BLaER1 treated with 17β-estradiol and CSF1 and Interleukin-3, amounts not matched to agents 10 nM and 100 nM (cell line): Measurements from ENCODE around the gene TRIML2.
"Not testable (repeated sequence)": the region's sequence is repeated elsewhere in the genome, so short reads cannot be mapped to it uniquely, and the experiment has no call there.

Source experiments
- H3K27ac ChIP-seq, 11 experiments: shearing (Covaris generic); formaldehyde crosslinking; 2 replicates each; pipeline ENCODE4 v1.8.1; 2022
- H3K27me3 ChIP-seq, 11 experiments: shearing (Covaris generic); formaldehyde crosslinking; 2 replicates each; pipeline ENCODE4 v1.8.1; 2022
- H3K36me3 ChIP-seq, 11 experiments: shearing (Covaris generic); formaldehyde crosslinking; 2 replicates each; pipeline ENCODE4 v1.8.1; 2022
- H3K4me1 ChIP-seq, 10 experiments: shearing (Covaris generic); formaldehyde crosslinking; 2 replicates each; pipeline ENCODE4 v1.8.1; 2022
- H3K4me2 ChIP-seq, 11 experiments: shearing (Covaris generic); formaldehyde crosslinking; 2 replicates each; pipeline ENCODE4 v1.8.1; 2022
- H3K4me3 ChIP-seq, 10 experiments: shearing (Covaris generic); formaldehyde crosslinking; 2 replicates each; pipeline ENCODE4 v1.8.1; 2022
- H3K9ac ChIP-seq, 11 experiments: shearing (Covaris generic); formaldehyde crosslinking; 2 replicates each; pipeline ENCODE4 v1.8.1; 2022
- H3K9me3 ChIP-seq, 11 experiments: shearing (Covaris generic); formaldehyde crosslinking; replicated peaks in 1 of 11; 2 replicates each; pipeline ENCODE4 v1.8.1; 2022
- H4K20me1 ChIP-seq, 11 experiments: shearing (Covaris generic); formaldehyde crosslinking; 2 replicates each; pipeline ENCODE4 v1.8.1; 2022
- Cebpa-rat ChIP-seq, 11 experiments: shearing (Covaris generic); IDR thresholded peaks; 2 replicates each; pipeline ENCODE4 v1.8.1; 2022

The TRIML2 gene

GRCh38 chr4:188061083-188061482 lies 48.3 kb downstream of the TRIML2 start:
- H3K27me3 ChIP-seq, result no peaks in the 10 kb centered on the region
- TF ChIP-seq Cebpa-rat (IDR thresholded peaks at IDR 0.05), result no peak
- H4K20me1 ChIP-seq, result no peaks in the 10 kb centered on the region
- H3K9ac ChIP-seq, result no peak overlapping the region
- no peak overlapping the region for H3K4me3 ChIP-seq
- H3K27ac ChIP-seq, result no peak overlapping the region
- H3K4me1 ChIP-seq, result no peaks in the 10 kb centered on the region
- H3K9me3 ChIP-seq, result 0 out of 22 replicates have a peak, but pooled peaks cover 0 to 3% (median 0%) of the 10 kb centered on the region in 11 experiments
- H3K36me3 ChIP-seq, result no peaks in the 10 kb centered on the region
- H3K4me2 ChIP-seq, result no peak overlapping the region

- no peak overlapping the region for H3K9ac ChIP-seq
- H3K27me3 ChIP-seq, result no peaks in the 10 kb centered on the region
- no peaks in the 10 kb centered on the region for H3K4me1 ChIP-seq
- H4K20me1 ChIP-seq, result no peaks in the 10 kb centered on the region
- H3K9me3 ChIP-seq, result no peaks in the 10 kb centered on the region
- no peak overlapping the region for H3K4me3 ChIP-seq
- no peak overlapping the region for H3K4me2 ChIP-seq
- TF ChIP-seq Cebpa-rat (IDR thresholded peaks at IDR 0.05), result no peak
- no peak overlapping the region for H3K27ac ChIP-seq
- H3K36me3 ChIP-seq, result no peaks in the 10 kb centered on the region
Observed at GRCh38 chr4:188053302-188053701, 56.1 kb downstream of the TRIML2 start.

GRCh38 chr4:188046657-188047056 lies 62.7 kb downstream of the TRIML2 start:
- Histone ChIP-seq H3K36me3 (no peaks in the 10 kb centered on the region), H3K4me3 (no peak overlapping the region), H3K4me2 (no peak overlapping the region), H3K9me3 (peaks cover 3 to 10% (median 6%) of the 10 kb centered on the region in 11 experiments; a peak in 13 of 22 replicates), H3K9ac (no peak overlapping the region), H3K4me1 (no peaks in the 10 kb centered on the region), H4K20me1 (no peaks in the 10 kb centered on the region), H3K27me3 (no peaks in the 10 kb centered on the region), H3K27ac (no peak overlapping the region)
- TF ChIP-seq Cebpa-rat (IDR thresholded peaks at IDR 0.05), result no peak

GRCh38 chr4:188045461-188045860 lies 63.9 kb downstream of the TRIML2 start:
- not testable (repeated sequence) for H3K4me3 ChIP-seq, H3K27ac ChIP-seq, H3K36me3 ChIP-seq, H3K27me3 ChIP-seq, H3K4me2 ChIP-seq, H3K9ac ChIP-seq, H4K20me1 ChIP-seq, H3K4me1 ChIP-seq
- H3K9me3 ChIP-seq, result peaks cover 4 to 20% (median 12%) of the 10 kb centered on the region in 11 experiments; a peak in 13 of 22 replicates

- no peaks in the 10 kb centered on the region for H3K4me1 ChIP-seq
- H3K27ac ChIP-seq, result no peak overlapping the region
- H3K4me3 ChIP-seq, result no peak overlapping the region
- H3K27me3 ChIP-seq, result no peaks in the 10 kb centered on the region
- TF ChIP-seq Cebpa-rat (IDR thresholded peaks at IDR 0.05), result no peak
- H3K4me2 ChIP-seq, result no peak overlapping the region
- peaks cover 4 to 21% (median 12%) of the 10 kb centered on the region in 11 experiments; a peak in 13 of 22 replicates for H3K9me3 ChIP-seq
- no peaks in the 10 kb centered on the region for H3K36me3 ChIP-seq
- no peaks in the 10 kb centered on the region for H4K20me1 ChIP-seq
- no peak overlapping the region for H3K9ac ChIP-seq
Observed at GRCh38 chr4:188043154-188043553, 66.2 kb downstream of the TRIML2 start.

- no peak for TF ChIP-seq Cebpa-rat (IDR thresholded peaks at IDR 0.05)
- Histone ChIP-seq H3K4me2 (no peak overlapping the region), H3K27me3 (no peaks in the 10 kb centered on the region), H3K27ac (no peak overlapping the region), H3K36me3 (no peaks in the 10 kb centered on the region), H3K9me3 (peaks cover 4 to 21% (median 12%) of the 10 kb centered on the region in 11 experiments; a peak in 13 of 22 replicates), H3K4me3 (no peak overlapping the region), H4K20me1 (no peaks in the 10 kb centered on the region), H3K4me1 (no peaks in the 10 kb centered on the region), H3K9ac (no peak overlapping the region)
Observed at GRCh38 chr4:188042191-188042590, 67.2 kb downstream of the TRIML2 start.

GRCh38 chr4:188041721-188042120 lies 67.7 kb downstream of the TRIML2 start:
- peaks cover 4 to 21% (median 12%) of the 10 kb centered on the region in 11 experiments; a peak in 13 of 22 replicates for H3K9me3 ChIP-seq
- no peak for TF ChIP-seq Cebpa-rat (IDR thresholded peaks at IDR 0.05)
- no peaks in the 10 kb centered on the region for H4K20me1 ChIP-seq
- no peaks in the 10 kb centered on the region for H3K4me1 ChIP-seq
- no peak overlapping the region for H3K27ac ChIP-seq
- no peak overlapping the region for H3K4me3 ChIP-seq
- H3K9ac ChIP-seq, result no peak overlapping the region
- H3K4me2 ChIP-seq, result no peak overlapping the region
- H3K36me3 ChIP-seq, result no peaks in the 10 kb centered on the region
- H3K27me3 ChIP-seq, result no peaks in the 10 kb centered on the region
